SU-DHL-6 (cell line): ENCODE data around the gene C11orf54.
"Not testable (repeated sequence)": the region's sequence is repeated elsewhere in the genome, so short reads cannot be mapped to it uniquely, and the experiment has no call there.

Experiments
- EZH2phosphoT487 ChIP-seq: fragments of 200-600 bp; sonication (generic), shearing (Covaris generic); conservative IDR thresholded peaks from 2 replicates; pipeline ENCODE4 v1.6.1; 2018; ENCODE audit warnings: mild to moderate bottlenecking, antibody characterized with exemption, low read length, moderate library complexity, mixed read lengths
- TF ChIP-seq, protein P1 (sequence below): fragments of 200-600 bp; sonication (generic); IDR thresholded peaks from one replicate; pipeline ENCODE4 v1.5.1; 2017; ENCODE audit warnings: antibody characterized with exemption, mild to moderate bottlenecking, low read length, moderate library complexity; ENCODE audit not compliant: insufficient read depth, poor library complexity, severe bottlenecking

DNA sequence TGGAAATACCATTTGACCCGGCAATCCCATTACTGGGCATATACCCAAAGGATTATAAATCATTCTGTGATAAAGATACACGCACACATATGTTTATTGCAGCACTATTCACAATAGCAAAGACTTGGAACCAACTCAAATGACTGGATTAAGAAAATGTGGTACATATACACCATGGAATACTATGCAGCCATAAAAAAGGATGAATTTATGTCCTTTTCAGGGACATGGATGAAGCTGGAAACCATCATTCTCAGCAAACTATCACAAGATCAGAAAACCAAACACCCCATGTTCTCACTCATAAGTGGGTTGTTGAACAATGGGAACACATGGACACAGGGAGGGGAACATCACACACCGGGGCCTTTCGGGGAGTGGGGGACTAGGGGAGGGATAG, 17.7 kb downstream of the C11orf54 start:
- TF ChIP-seq, protein P1, sequence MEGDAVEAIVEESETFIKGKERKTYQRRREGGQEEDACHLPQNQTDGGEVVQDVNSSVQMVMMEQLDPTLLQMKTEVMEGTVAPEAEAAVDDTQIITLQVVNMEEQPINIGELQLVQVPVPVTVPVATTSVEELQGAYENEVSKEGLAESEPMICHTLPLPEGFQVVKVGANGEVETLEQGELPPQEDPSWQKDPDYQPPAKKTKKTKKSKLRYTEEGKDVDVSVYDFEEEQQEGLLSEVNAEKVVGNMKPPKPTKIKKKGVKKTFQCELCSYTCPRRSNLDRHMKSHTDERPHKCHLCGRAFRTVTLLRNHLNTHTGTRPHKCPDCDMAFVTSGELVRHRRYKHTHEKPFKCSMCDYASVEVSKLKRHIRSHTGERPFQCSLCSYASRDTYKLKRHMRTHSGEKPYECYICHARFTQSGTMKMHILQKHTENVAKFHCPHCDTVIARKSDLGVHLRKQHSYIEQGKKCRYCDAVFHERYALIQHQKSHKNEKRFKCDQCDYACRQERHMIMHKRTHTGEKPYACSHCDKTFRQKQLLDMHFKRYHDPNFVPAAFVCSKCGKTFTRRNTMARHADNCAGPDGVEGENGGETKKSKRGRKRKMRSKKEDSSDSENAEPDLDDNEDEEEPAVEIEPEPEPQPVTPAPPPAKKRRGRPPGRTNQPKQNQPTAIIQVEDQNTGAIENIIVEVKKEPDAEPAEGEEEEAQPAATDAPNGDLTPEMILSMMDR: not testable (repeated sequence)
- not testable (repeated sequence) for TF ChIP-seq EZH2phosphoT487
